H9 (cell line): ENCODE results near the gene IKBKG. TPM values are rescaled to one million over a fixed set of nuclear protein-coding genes. Genes with fewer than 3 reads are reported as not detected.

Source experiments
- DNase-seq: peaks from one replicate; pipeline ENCODE4 v3.0.0-alpha.2; 2017
- H2AFZ ChIP-seq: one replicate; pipeline ENCODE4 v1.6.1; 2013; ENCODE audit warnings: mild to moderate bottlenecking, low read length, control low read depth, moderate library complexity
- H2AK5ac ChIP-seq: 2 replicates; pipeline ENCODE4 v1.6.1; 2013; ENCODE audit warnings: low read length, control low read depth, mixed read lengths; ENCODE audit not compliant: insufficient read length
- H2BK120ac ChIP-seq: one replicate; pipeline ENCODE4 v1.6.1; 2013; ENCODE audit warnings: low read depth, mild to moderate bottlenecking, low read length, control low read depth, inconsistent platforms; ENCODE audit not compliant: poor library complexity, severe bottlenecking
- H2BK12ac ChIP-seq: 2 replicates; pipeline ENCODE4 v1.6.1; 2013; ENCODE audit warnings: low read length, control low read depth, mixed read lengths, low read depth; ENCODE audit not compliant: insufficient read length
- H2BK15ac ChIP-seq: 2 replicates; pipeline ENCODE4 v1.6.1; 2013; ENCODE audit warnings: low read depth, low read length, control low read depth
- H2BK20ac ChIP-seq: one replicate; pipeline ENCODE4 v1.6.1; 2013; ENCODE audit warnings: low read depth, mild to moderate bottlenecking, low read length, control low read depth, inconsistent platforms; ENCODE audit not compliant: poor library complexity, severe bottlenecking
- H2BK5ac ChIP-seq: 2 replicates; pipeline ENCODE4 v1.6.1; 2013; ENCODE audit warnings: low read length, control low read depth, mixed read lengths; ENCODE audit not compliant: insufficient read length
- H3K14ac ChIP-seq: 2 replicates; pipeline ENCODE4 v1.6.1; 2013; ENCODE audit warnings: low read length, control low read depth; ENCODE audit not compliant: insufficient read depth
- H3K18ac ChIP-seq: 2 replicates; pipeline ENCODE4 v1.6.1; 2013; ENCODE audit warnings: low read depth, mild to moderate bottlenecking, mixed read lengths, low read length, control low read depth; ENCODE audit not compliant: insufficient read length
- H3K23ac ChIP-seq: 2 replicates; pipeline ENCODE4 v1.6.1; 2013; ENCODE audit warnings: low read length, control low read depth, mixed read lengths, low read depth; ENCODE audit not compliant: insufficient read length
- H3K23me2 ChIP-seq: 2 replicates; pipeline ENCODE4 v1.6.1; 2013; ENCODE audit warnings: low read depth, mild to moderate bottlenecking, mixed read lengths, low read length, control low read depth; ENCODE audit not compliant: insufficient read length, poor library complexity, severe bottlenecking
- H3K27ac ChIP-seq: 2 replicates; pipeline ENCODE4 v1.5.1; 2013; ENCODE audit warnings: low read length, control low read depth, mixed read lengths, low read depth; ENCODE audit not compliant: insufficient read length
- H3K27me3 ChIP-seq: 2 replicates; pipeline ENCODE4 v1.6.1; 2013; ENCODE audit warnings: low read length, control low read depth, inconsistent platforms; ENCODE audit not compliant: insufficient read depth
- H3K4ac ChIP-seq: 2 replicates; pipeline ENCODE4 v1.6.1; 2013; ENCODE audit warnings: low read depth, mild to moderate bottlenecking, control low read depth, inconsistent platforms, low read length, moderate library complexity
- H3K4me1 ChIP-seq: 2 replicates; pipeline ENCODE4 v1.6.1; 2013; ENCODE audit warnings: low read length, control low read depth, inconsistent platforms; ENCODE audit not compliant: insufficient read depth
- H3K4me2 ChIP-seq: 2 replicates; pipeline ENCODE4 v1.6.1; 2013; ENCODE audit warnings: low read length, control low read depth, mixed read lengths; ENCODE audit not compliant: insufficient read length, insufficient read depth
- H3K56ac ChIP-seq: 2 replicates; pipeline ENCODE4 v1.6.1; 2013; ENCODE audit warnings: low read depth, mild to moderate bottlenecking, mixed read lengths, low read length, control low read depth; ENCODE audit not compliant: insufficient read length
- H3K79me1 ChIP-seq: 2 replicates; pipeline ENCODE4 v1.6.1; 2013; ENCODE audit warnings: low read depth, mild to moderate bottlenecking, moderate library complexity, low read length, control low read depth, inconsistent platforms; ENCODE audit not compliant: insufficient read depth, poor library complexity, severe bottlenecking
- H3K79me2 ChIP-seq: 2 replicates; pipeline ENCODE4 v1.6.1; 2013; ENCODE audit warnings: low read length, control low read depth, inconsistent platforms; ENCODE audit not compliant: insufficient read depth
- H3K9ac ChIP-seq: 2 replicates; pipeline ENCODE4 v1.6.1; 2013; ENCODE audit warnings: low read length, control low read depth, mixed read lengths; ENCODE audit not compliant: insufficient read length; ENCODE audit errors: extremely low read depth
- H3K9me3 ChIP-seq: one replicate; pipeline ENCODE4 v1.6.1; 2013; ENCODE audit warnings: low read depth, low read length, inconsistent platforms; ENCODE audit not compliant: control insufficient read depth
- H3T11ph ChIP-seq: one replicate; pipeline ENCODE4 v1.6.1; 2013; ENCODE audit warnings: mild to moderate bottlenecking, low read length, control low read depth, inconsistent platforms
- H4K20me1 ChIP-seq: one replicate; pipeline ENCODE4 v1.6.1; 2013; ENCODE audit not compliant: control insufficient read depth, insufficient read length, insufficient read depth
- H4K5ac ChIP-seq: 2 replicates; pipeline ENCODE4 v1.6.1; 2013; ENCODE audit warnings: low read depth, mild to moderate bottlenecking, mixed read lengths, low read length, control low read depth; ENCODE audit not compliant: insufficient read length
- H4K8ac ChIP-seq: replicated peaks from 2 replicates; pipeline ENCODE4 v1.6.1; 2013; ENCODE audit warnings: low read length, control low read depth, mixed read lengths, low read depth; ENCODE audit not compliant: insufficient read length
- H4K91ac ChIP-seq: 2 replicates; pipeline ENCODE4 v1.6.1; 2013; ENCODE audit warnings: low read depth, mild to moderate bottlenecking, moderate library complexity, mixed read lengths, low read length, control low read depth; ENCODE audit not compliant: insufficient read length
- H3K27ac Mint-ChIP-seq, 3 experiments: 2 replicates in 2 of 3; 3 replicates in 1 of 3; pipeline ENCODE4 v1.8.0; 2020 to 2021; ENCODE audit warnings: mixed read lengths in 3 of 3, mild to moderate bottlenecking in 1 of 3, moderate library complexity in 1 of 3
- H3K27me3 Mint-ChIP-seq: 2 replicates; pipeline ENCODE4 v1.8.0; 2021; ENCODE audit warnings: low read depth, mild to moderate bottlenecking, moderate library complexity, mixed read lengths
- H3K36me3 Mint-ChIP-seq, 3 experiments: 2 replicates in 2 of 3; 3 replicates in 1 of 3; pipeline ENCODE4 v1.8.0; 2020 to 2021; ENCODE audit warnings: low read depth in 3 of 3, mixed read lengths in 3 of 3; ENCODE audit not compliant: insufficient read depth in 1 of 3
- H3K4me1 Mint-ChIP-seq, 2 experiments: 2 replicates each; pipeline ENCODE4 v1.8.0; 2020; ENCODE audit warnings: mixed read lengths in 2 of 2
- H3K4me3 Mint-ChIP-seq, 2 experiments: 2 replicates in 1 of 2; 3 replicates in 1 of 2; pipeline ENCODE4 v1.8.0; 2020 to 2021; ENCODE audit warnings: mild to moderate bottlenecking in 2 of 2, mixed read lengths in 2 of 2, moderate library complexity in 1 of 2
- H3K9me3 Mint-ChIP-seq, 2 experiments: 2 replicates in 1 of 2; 3 replicates in 1 of 2; pipeline ENCODE4 v1.8.0; 2020; ENCODE audit warnings: mild to moderate bottlenecking in 2 of 2, mixed read lengths in 2 of 2, moderate library complexity in 1 of 2
- CTCF ChIP-seq: fragments of 200-600 bp; sonication (generic); conservative IDR thresholded peaks from 3 replicates; pipeline ENCODE4 v1.8.0; 2021; ENCODE audit warnings: antibody characterized with exemption, mild to moderate bottlenecking
- WGBS: extraction: QIAGEN DNeasy Blood & Tissue Kit; methylation state at CpG from one replicate; pipeline ENCODE4 v1.1.7; 2013; ENCODE audit warnings: missing lambda C conversion rate, low lambda C conversion rate, mixed read lengths; ENCODE audit not compliant: insufficient read length; ENCODE audit errors: extremely low coverage; 5-methylcytosine and 5-hydroxymethylcytosine counted together
- total RNA-seq: library from RNA; stranded (reverse); gene quantifications from 2 replicates; pipeline ENCODE4 v1.2.1, GENCODE V29; 2021

Gene IKBKG
- total RNA-seq, 1 experiment from 2014 or later = 17.8 TPM

DNA sequence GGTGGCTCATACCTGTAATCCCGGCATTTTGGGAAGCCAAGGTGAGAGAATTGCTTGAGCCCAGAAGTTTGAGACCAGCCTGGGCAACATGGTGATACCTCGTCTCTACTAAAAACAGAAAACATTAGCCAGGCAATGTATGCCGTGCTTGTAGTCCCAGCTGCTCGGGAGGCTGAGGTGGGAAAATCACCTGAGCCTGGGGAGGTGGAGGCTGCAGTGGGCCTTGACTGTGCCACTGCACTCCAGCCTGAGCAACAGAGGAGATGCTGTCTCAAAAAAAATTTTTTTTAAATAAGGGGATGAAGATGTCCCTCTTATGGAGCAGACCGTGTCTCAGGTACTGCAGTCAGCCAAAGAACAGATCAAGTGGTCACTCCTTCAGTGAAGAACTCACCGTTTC is 58.1 kb downstream of the IKBKG start:
- Histone ChIP-seq H3K18ac (no peak overlapping the region), H3K4me1 (no peaks in the 10 kb centered on the region), H2AK5ac (no peak overlapping the region), H3K4ac (no peak overlapping the region), H2BK120ac (no peak overlapping the region), H4K91ac (no peak overlapping the region), H2BK5ac (no peak overlapping the region), H4K5ac (no peak overlapping the region), H3K79me2 (no peaks in the 10 kb centered on the region), H3K23me2 (no peaks in the 10 kb centered on the region), H3K9me3 (peaks cover 44% of the 10 kb centered on the region), H2AFZ (no peak overlapping the region), H4K20me1 (no peaks in the 10 kb centered on the region), H3K27ac (no peak overlapping the region), H3K27me3 (no peaks in the 10 kb centered on the region), H3T11ph (no peak overlapping the region), H2BK20ac (no peak overlapping the region), H3K56ac (no peak overlapping the region), H2BK15ac (no peak overlapping the region), H4K8ac (no peak overlapping the region), H3K14ac (no peak overlapping the region), H3K23ac (no peak overlapping the region), H3K9ac (no peak overlapping the region), H3K4me2 (no peak overlapping the region), H3K79me1 (no peaks in the 10 kb centered on the region), H2BK12ac (no peak overlapping the region)
- H3K27me3 Mint-ChIP-seq = peaks cover 2% of the 10 kb centered on the region
- DNase-seq = no peak
- H3K9me3 Mint-ChIP-seq = peaks cover 67 to 68% of the 10 kb centered on the region in 2 experiments
- no peak overlapping the region for H3K27ac Mint-ChIP-seq
- H3K4me3 Mint-ChIP-seq = no peak overlapping the region
- no peak for TF ChIP-seq CTCF
- WGBS = no CpG with 5 or more reads among the region's 6 CpGs
- H3K36me3 Mint-ChIP-seq = peaks cover 0 to 3% (median 2%) of the 10 kb centered on the region in 3 experiments; a peak in 3 of 7 replicates
- peaks cover 15 to 19% of the 10 kb centered on the region in 2 experiments for H3K4me1 Mint-ChIP-seq
